ENCODE results near the gene HOXD3. TPM values are rescaled to one million over a fixed set of nuclear protein-coding genes. Genes with fewer than 3 reads are reported as not detected.

The HOXD3 gene
- polyA plus RNA-seq, 1 donor (not counting 4 experiments of a cell fraction or from before 2014, with no cell fraction given) = not detected

DNA sequence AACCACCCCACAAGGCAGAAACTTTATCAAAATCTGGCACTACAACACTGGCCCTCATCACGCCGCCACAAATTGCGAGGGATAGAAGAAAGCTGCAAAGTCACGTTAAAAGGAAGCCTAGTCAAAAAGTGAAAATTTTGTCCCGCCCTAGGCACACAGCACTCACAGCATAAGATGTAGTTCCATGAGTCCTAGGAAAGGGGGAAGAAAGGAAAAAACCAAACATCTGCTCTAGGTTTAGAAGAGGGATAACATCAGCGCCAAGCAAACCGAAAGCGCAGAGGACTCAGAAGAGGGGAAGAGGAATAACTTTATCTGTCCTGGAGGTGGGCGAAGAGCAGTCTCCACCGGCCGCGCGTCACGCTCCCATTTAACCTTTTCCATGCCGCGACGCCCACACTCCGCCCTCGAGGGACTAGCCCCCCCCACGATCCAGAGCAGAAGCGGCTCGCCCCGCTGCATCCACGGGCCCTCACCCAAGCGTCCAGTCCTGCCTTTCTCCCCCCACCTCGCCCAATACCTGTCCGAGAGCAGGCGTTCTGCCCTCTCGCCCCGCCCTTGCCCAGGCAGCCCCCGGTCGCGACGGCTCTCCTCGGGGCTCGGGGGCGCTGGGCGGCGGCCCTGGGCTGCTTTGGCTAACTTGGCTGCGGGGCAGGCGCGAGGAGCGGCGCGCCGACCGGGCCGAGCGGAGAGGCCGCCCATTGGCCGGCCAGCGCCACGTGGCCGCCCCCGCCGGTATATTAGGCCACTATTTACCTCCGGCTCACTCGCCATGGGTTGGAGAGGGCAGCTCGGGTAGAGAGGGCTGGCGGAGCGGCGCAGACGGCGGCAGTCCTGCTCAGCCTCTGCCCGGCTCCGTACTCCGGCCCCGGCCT lies 31.0 kb downstream of the HOXD3 start, which contains the start of gene HOXD1:
Gene HOXD1, plus strand, starts transcription at position 770 of the 875 bp plus-strand sequence. CDS start 134 bp downstream, outside the sequence.
- H3K4me1 ChIP-seq (ENCODE audit: control insufficient read depth, extremely low read depth, insufficient read depth, low read length) = peaks cover 6% of the 10 kb centered on the region
- no peaks in the 10 kb centered on the region for H4K20me1 ChIP-seq (ENCODE audit: control insufficient read depth, extremely low read depth, insufficient read depth, low read length)
- H3K9ac ChIP-seq (ENCODE audit: control insufficient read depth, extremely low read depth, insufficient read depth, low read length) = no peak within 1 kb of the TSS
- no peak within 1 kb of the TSS for H3K27ac ChIP-seq (ENCODE audit: control insufficient read depth, insufficient read depth, low read length)
- no peaks in the 10 kb centered on the region for H3K9me3 ChIP-seq (ENCODE audit: control insufficient read depth, low read depth, low read length)
- H3K36me3 ChIP-seq (ENCODE audit: control insufficient read depth in 2 of 2, extremely low read depth in 1 of 2, insufficient read depth in 2 of 2, low read length in 2 of 2) = no peaks in the 10 kb centered on the region
- peak within 1 kb of the TSS; percentile 31 to 72 (median 57) for H3K4me3 ChIP-seq (ENCODE audit: control insufficient read depth in 2 of 3, extremely low read depth in 1 of 3, insufficient read depth in 2 of 3, low read depth in 1 of 3, low read length in 3 of 3)
- dilution Hi-C loops (cut with MboI; ENCODE audit: extremely low pct_ligation_motif_present, low sequenced_read_pairs) = no loop called here
- peak; percentile 82 for TF ChIP-seq EZH2 (IDR thresholded peaks at IDR 0.05; ENCODE audit: low read length)
- TF ChIP-seq, protein P1, sequence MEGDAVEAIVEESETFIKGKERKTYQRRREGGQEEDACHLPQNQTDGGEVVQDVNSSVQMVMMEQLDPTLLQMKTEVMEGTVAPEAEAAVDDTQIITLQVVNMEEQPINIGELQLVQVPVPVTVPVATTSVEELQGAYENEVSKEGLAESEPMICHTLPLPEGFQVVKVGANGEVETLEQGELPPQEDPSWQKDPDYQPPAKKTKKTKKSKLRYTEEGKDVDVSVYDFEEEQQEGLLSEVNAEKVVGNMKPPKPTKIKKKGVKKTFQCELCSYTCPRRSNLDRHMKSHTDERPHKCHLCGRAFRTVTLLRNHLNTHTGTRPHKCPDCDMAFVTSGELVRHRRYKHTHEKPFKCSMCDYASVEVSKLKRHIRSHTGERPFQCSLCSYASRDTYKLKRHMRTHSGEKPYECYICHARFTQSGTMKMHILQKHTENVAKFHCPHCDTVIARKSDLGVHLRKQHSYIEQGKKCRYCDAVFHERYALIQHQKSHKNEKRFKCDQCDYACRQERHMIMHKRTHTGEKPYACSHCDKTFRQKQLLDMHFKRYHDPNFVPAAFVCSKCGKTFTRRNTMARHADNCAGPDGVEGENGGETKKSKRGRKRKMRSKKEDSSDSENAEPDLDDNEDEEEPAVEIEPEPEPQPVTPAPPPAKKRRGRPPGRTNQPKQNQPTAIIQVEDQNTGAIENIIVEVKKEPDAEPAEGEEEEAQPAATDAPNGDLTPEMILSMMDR (optimal IDR thresholded peaks at IDR 0.05 in 1 of 3, IDR thresholded peaks at IDR 0.05 in 1 of 3, conservative IDR thresholded peaks at IDR 0.05 in 1 of 3; ENCODE audit: extremely low read depth in 1 of 3, insufficient read depth in 2 of 3, low read length in 3 of 3) = no peak
- FAIRE-seq (no peak), DNase-seq (ENCODE audit: low read depth, low spot score) (no peak)
- no peaks in the 10 kb centered on the region for H3K9me1 ChIP-seq (ENCODE audit: control insufficient read depth, extremely low read depth, insufficient read depth, low read length)
- H2AFZ ChIP-seq (ENCODE audit: control insufficient read depth, low read length) = peak within 1 kb of the TSS; percentile 30
- peak within 1 kb of the TSS; percentile 87 for H3K4me2 ChIP-seq (ENCODE audit: control insufficient read depth, extremely low read depth, insufficient read depth, low read depth, low read length)
- peaks cover 67% of the 10 kb centered on the region for H3K27me3 ChIP-seq (ENCODE audit: control insufficient read depth, extremely low read depth, insufficient read depth, low read length)
- no peaks in the 10 kb centered on the region for H3K79me2 ChIP-seq (ENCODE audit: control insufficient read depth, insufficient read depth, low read length)

DNA sequence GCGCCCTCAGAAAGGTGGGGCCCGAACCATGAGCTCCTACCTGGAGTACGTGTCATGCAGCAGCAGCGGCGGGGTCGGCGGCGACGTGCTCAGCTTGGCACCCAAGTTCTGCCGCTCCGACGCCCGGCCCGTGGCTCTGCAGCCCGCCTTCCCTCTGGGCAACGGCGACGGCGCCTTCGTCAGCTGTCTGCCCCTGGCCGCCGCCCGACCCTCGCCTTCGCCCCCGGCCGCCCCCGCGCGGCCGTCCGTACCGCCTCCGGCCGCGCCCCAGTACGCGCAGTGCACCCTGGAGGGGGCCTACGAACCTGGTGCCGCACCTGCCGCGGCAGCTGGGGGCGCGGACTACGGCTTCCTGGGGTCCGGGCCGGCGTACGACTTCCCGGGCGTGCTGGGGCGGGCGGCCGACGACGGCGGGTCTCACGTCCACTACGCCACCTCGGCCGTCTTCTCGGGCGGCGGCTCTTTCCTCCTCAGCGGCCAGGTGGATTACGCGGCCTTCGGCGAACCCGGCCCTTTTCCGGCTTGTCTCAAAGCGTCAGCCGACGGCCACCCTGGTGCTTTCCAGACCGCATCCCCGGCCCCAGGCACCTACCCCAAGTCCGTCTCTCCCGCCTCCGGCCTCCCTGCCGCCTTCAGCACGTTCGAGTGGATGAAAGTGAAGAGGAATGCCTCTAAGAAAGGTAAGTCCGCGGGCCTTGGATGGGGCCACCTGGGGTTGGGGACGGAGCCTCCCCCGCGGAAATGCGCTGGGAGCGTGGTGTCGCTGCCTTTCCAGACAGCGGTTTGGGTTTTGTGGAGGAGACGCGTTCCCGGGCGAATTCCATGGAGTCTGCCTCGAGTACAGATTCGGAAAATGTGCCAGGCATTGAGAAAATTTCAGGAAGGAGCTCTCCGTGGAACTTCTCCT lies 31.9 kb downstream of the HOXD3 start:
- no peaks in the 10 kb centered on the region for H3K79me2 ChIP-seq (ENCODE audit: control insufficient read depth, insufficient read depth, low read length)
- H3K9me1 ChIP-seq (ENCODE audit: control insufficient read depth, extremely low read depth, insufficient read depth, low read length) = no peaks in the 10 kb centered on the region
- peak overlapping the region; percentile 30 for H2AFZ ChIP-seq (ENCODE audit: control insufficient read depth, low read length)
- peak overlapping the region; percentile 31 to 72 (median 57) for H3K4me3 ChIP-seq (ENCODE audit: control insufficient read depth in 2 of 3, extremely low read depth in 1 of 3, insufficient read depth in 2 of 3, low read depth in 1 of 3, low read length in 3 of 3)
- no peaks in the 10 kb centered on the region for H3K36me3 ChIP-seq (ENCODE audit: control insufficient read depth in 2 of 2, extremely low read depth in 1 of 2, insufficient read depth in 2 of 2, low read length in 2 of 2)
- peaks cover 67% of the 10 kb centered on the region for H3K27me3 ChIP-seq (ENCODE audit: control insufficient read depth, extremely low read depth, insufficient read depth, low read length)
- H3K9ac ChIP-seq (ENCODE audit: control insufficient read depth, extremely low read depth, insufficient read depth, low read length) = no peak overlapping the region
- no peaks in the 10 kb centered on the region for H4K20me1 ChIP-seq (ENCODE audit: control insufficient read depth, extremely low read depth, insufficient read depth, low read length)
- H3K9me3 ChIP-seq (ENCODE audit: control insufficient read depth, low read depth, low read length) = no peaks in the 10 kb centered on the region
- peak; percentile 98 for TF ChIP-seq EZH2 (IDR thresholded peaks at IDR 0.05; ENCODE audit: low read length)
- TF ChIP-seq, protein P1 (optimal IDR thresholded peaks at IDR 0.05 in 1 of 3, IDR thresholded peaks at IDR 0.05 in 1 of 3, conservative IDR thresholded peaks at IDR 0.05 in 1 of 3; ENCODE audit: extremely low read depth in 1 of 3, insufficient read depth in 2 of 3, low read length in 3 of 3) = no peak
- dilution Hi-C loops (cut with MboI; ENCODE audit: extremely low pct_ligation_motif_present, low sequenced_read_pairs) = no loop called here
- FAIRE-seq = no peak
- H3K27ac ChIP-seq (ENCODE audit: control insufficient read depth, insufficient read depth, low read length) = no peak overlapping the region
- no peak for DNase-seq (ENCODE audit: low read depth, low spot score)
- H3K4me2 ChIP-seq (ENCODE audit: control insufficient read depth, extremely low read depth, insufficient read depth, low read depth, low read length) = peak overlapping the region; percentile 87
- peaks cover 6% of the 10 kb centered on the region for H3K4me1 ChIP-seq (ENCODE audit: control insufficient read depth, extremely low read depth, insufficient read depth, low read length)

All from keratinocyte (primary cell).